Activated naive CD4-positive, alpha-beta T cell treated with anti-CD3 and anti-CD28 coated beads, Interleukin-2, amount 50 U/mL, for 24 hours (primary cell): ENCODE measurements around the gene IPCEF1.

Source experiments
- H3K27ac Mint-ChIP-seq: one replicate; pipeline ENCODE4 v1.8.0; 2021; ENCODE audit warnings: mild to moderate bottlenecking, mixed read lengths
- H3K27me3 Mint-ChIP-seq: one replicate; pipeline ENCODE4 v1.8.0; 2021; ENCODE audit warnings: mixed read lengths
- H3K36me3 Mint-ChIP-seq: one replicate; pipeline ENCODE4 v1.8.0; 2021; ENCODE audit warnings: mixed read lengths
- H3K4me1 Mint-ChIP-seq: one replicate; pipeline ENCODE4 v1.8.0; 2021; ENCODE audit warnings: mixed read lengths
- H3K4me3 Mint-ChIP-seq: one replicate; pipeline ENCODE4 v1.8.0; 2021; ENCODE audit warnings: mild to moderate bottlenecking, mixed read lengths
- H3K9me3 Mint-ChIP-seq: one replicate; pipeline ENCODE4 v1.8.0; 2021; ENCODE audit warnings: mixed read lengths

Gene IPCEF1

GRCh38 chr6:154238831-154239230, 117.8 kb downstream of the IPCEF1 start:
- H3K36me3 Mint-ChIP-seq, result peaks cover 21% of the 10 kb centered on the region
- H3K4me1 Mint-ChIP-seq, result peaks cover 90% of the 10 kb centered on the region
- H3K27ac Mint-ChIP-seq, result peak overlapping the region; percentile 68

GRCh38 chr6:154236646-154237301, 119.8 kb downstream of the IPCEF1 start:
- H3K36me3 Mint-ChIP-seq, result peaks cover 14% of the 10 kb centered on the region
- no peaks in the 10 kb centered on the region for H3K27me3 Mint-ChIP-seq
- H3K9me3 Mint-ChIP-seq, result no peaks in the 10 kb centered on the region
- H3K4me1 Mint-ChIP-seq, result peaks cover 90% of the 10 kb centered on the region
- no peak overlapping the region for H3K4me3 Mint-ChIP-seq
- H3K27ac Mint-ChIP-seq, result peak overlapping the region; percentile 12

More at GRCh38 chr6:154238831-154239230, 117.8 kb downstream of the IPCEF1 start:
- Mint-ChIP-seq H3K4me3 (peak overlapping the region; percentile 58), H3K27me3 (no peaks in the 10 kb centered on the region), H3K9me3 (peaks cover 9% of the 10 kb centered on the region)

- Mint-ChIP-seq H3K36me3 (peaks cover 17% of the 10 kb centered on the region), H3K27ac (peak overlapping the region; percentile 90), H3K9me3 (no peaks in the 10 kb centered on the region), H3K4me1 (peaks cover 87% of the 10 kb centered on the region), H3K27me3 (no peaks in the 10 kb centered on the region), H3K4me3 (peak overlapping the region; percentile 60)
Measured at GRCh38 chr6:154234019-154234772, 122.4 kb downstream of the IPCEF1 start.

- H3K9me3 Mint-ChIP-seq, result no peaks in the 10 kb centered on the region
- peaks cover 88% of the 10 kb centered on the region for H3K4me1 Mint-ChIP-seq
- H3K27ac Mint-ChIP-seq, result peak overlapping the region; percentile 90
- no peaks in the 10 kb centered on the region for H3K27me3 Mint-ChIP-seq
- peaks cover 18% of the 10 kb centered on the region for H3K36me3 Mint-ChIP-seq
- no peak overlapping the region for H3K4me3 Mint-ChIP-seq
Measured at GRCh38 chr6:154233383-154233782, 123.2 kb downstream of the IPCEF1 start.

- Mint-ChIP-seq H3K27ac (peak overlapping the region; percentile 89), H3K9me3 (no peaks in the 10 kb centered on the region), H3K4me1 (peaks cover 89% of the 10 kb centered on the region), H3K4me3 (peak overlapping the region; percentile 83), H3K36me3 (peaks cover 18% of the 10 kb centered on the region), H3K27me3 (no peaks in the 10 kb centered on the region)
Measured at GRCh38 chr6:154232013-154232910, 124.3 kb downstream of the IPCEF1 start.

- H3K36me3 Mint-ChIP-seq, result peaks cover 22% of the 10 kb centered on the region
- H3K9me3 Mint-ChIP-seq, result no peaks in the 10 kb centered on the region
- H3K27me3 Mint-ChIP-seq, result no peaks in the 10 kb centered on the region
- peak overlapping the region; percentile 83 for H3K4me3 Mint-ChIP-seq
- H3K27ac Mint-ChIP-seq, result peak overlapping the region; percentile 95
- H3K4me1 Mint-ChIP-seq, result peaks cover 86% of the 10 kb centered on the region
Measured at GRCh38 chr6:154230910-154231595, 125.5 kb downstream of the IPCEF1 start.

GRCh38 chr6:154230393-154230792, 126.2 kb downstream of the IPCEF1 start:
- Mint-ChIP-seq H3K4me1 (peaks cover 87% of the 10 kb centered on the region), H3K9me3 (no peaks in the 10 kb centered on the region), H3K27me3 (no peaks in the 10 kb centered on the region), H3K4me3 (peak overlapping the region; percentile 83), H3K36me3 (peaks cover 25% of the 10 kb centered on the region), H3K27ac (peak overlapping the region; percentile 96)

- H3K4me1 Mint-ChIP-seq, result peaks cover 88% of the 10 kb centered on the region
- peak overlapping the region; percentile 83 for H3K4me3 Mint-ChIP-seq
- H3K27ac Mint-ChIP-seq, result peak overlapping the region; percentile 96
- no peaks in the 10 kb centered on the region for H3K9me3 Mint-ChIP-seq
- H3K27me3 Mint-ChIP-seq, result no peaks in the 10 kb centered on the region
- H3K36me3 Mint-ChIP-seq, result peaks cover 23% of the 10 kb centered on the region
Measured at GRCh38 chr6:154229786-154230185, 126.8 kb downstream of the IPCEF1 start.

- H3K27me3 Mint-ChIP-seq, result no peaks in the 10 kb centered on the region
- H3K4me3 Mint-ChIP-seq, result peak overlapping the region; percentile 39
- no peaks in the 10 kb centered on the region for H3K9me3 Mint-ChIP-seq
- H3K36me3 Mint-ChIP-seq, result peaks cover 22% of the 10 kb centered on the region
- H3K4me1 Mint-ChIP-seq, result peaks cover 88% of the 10 kb centered on the region
- peak overlapping the region; percentile 71 for H3K27ac Mint-ChIP-seq
Measured at GRCh38 chr6:154228521-154228905, 128.1 kb downstream of the IPCEF1 start.

GRCh38 chr6:154227862-154228520, 128.6 kb downstream of the IPCEF1 start:
- H3K27me3 Mint-ChIP-seq, result no peaks in the 10 kb centered on the region
- H3K4me1 Mint-ChIP-seq, result peaks cover 88% of the 10 kb centered on the region
- H3K4me3 Mint-ChIP-seq, result peak overlapping the region; percentile 39
- H3K9me3 Mint-ChIP-seq, result no peaks in the 10 kb centered on the region
- H3K27ac Mint-ChIP-seq, result peak overlapping the region; percentile 71
- peaks cover 23% of the 10 kb centered on the region for H3K36me3 Mint-ChIP-seq

- peaks cover 86% of the 10 kb centered on the region for H3K4me1 Mint-ChIP-seq
- H3K27me3 Mint-ChIP-seq, result no peaks in the 10 kb centered on the region
- peaks cover 34% of the 10 kb centered on the region for H3K36me3 Mint-ChIP-seq
- H3K9me3 Mint-ChIP-seq, result no peaks in the 10 kb centered on the region
- peak overlapping the region; percentile 93 for H3K27ac Mint-ChIP-seq
- H3K4me3 Mint-ChIP-seq, result no peak overlapping the region
Measured at GRCh38 chr6:154226461-154226860, 130.1 kb downstream of the IPCEF1 start.

GRCh38 chr6:154223296-154223695, 133.3 kb downstream of the IPCEF1 start:
- H3K9me3 Mint-ChIP-seq, result no peaks in the 10 kb centered on the region
- peak overlapping the region; percentile 66 for H3K27ac Mint-ChIP-seq
- peaks cover 32% of the 10 kb centered on the region for H3K36me3 Mint-ChIP-seq
- peaks cover 86% of the 10 kb centered on the region for H3K4me1 Mint-ChIP-seq
- H3K4me3 Mint-ChIP-seq, result peak overlapping the region; percentile 5
- no peaks in the 10 kb centered on the region for H3K27me3 Mint-ChIP-seq

GRCh38 chr6:154222716-154223115, 133.9 kb downstream of the IPCEF1 start:
- H3K4me3 Mint-ChIP-seq, result peak overlapping the region; percentile 5
- H3K9me3 Mint-ChIP-seq, result no peaks in the 10 kb centered on the region
- no peaks in the 10 kb centered on the region for H3K27me3 Mint-ChIP-seq
- peaks cover 86% of the 10 kb centered on the region for H3K4me1 Mint-ChIP-seq
- peak overlapping the region; percentile 66 for H3K27ac Mint-ChIP-seq
- peaks cover 36% of the 10 kb centered on the region for H3K36me3 Mint-ChIP-seq

GRCh38 chr6:154219250-154219649, 137.4 kb downstream of the IPCEF1 start:
- peaks cover 82% of the 10 kb centered on the region for H3K4me1 Mint-ChIP-seq
- H3K36me3 Mint-ChIP-seq, result peaks cover 31% of the 10 kb centered on the region
- H3K27me3 Mint-ChIP-seq, result no peaks in the 10 kb centered on the region
- peak overlapping the region; percentile 54 for H3K4me3 Mint-ChIP-seq
- H3K27ac Mint-ChIP-seq, result peak overlapping the region; percentile 90
- H3K9me3 Mint-ChIP-seq, result no peaks in the 10 kb centered on the region
